Myocyte (in vitro differentiated cells): ENCODE data around the gene EPHB4. TPM values are rescaled to one million over a fixed set of nuclear protein-coding genes. Genes with fewer than 3 reads are reported as not detected.
"Not testable (repeated sequence)": the region's sequence is repeated elsewhere in the genome, so short reads cannot be mapped to it uniquely, and the experiment has no call there.

Experiments
- DNase-seq: peaks from one replicate; pipeline ENCODE4 v3.0.0-alpha.2; 2012; ENCODE audit warnings: low read depth
- microRNA-seq: library from miRNA; unstranded; fragments of <30 nt; microRNA quantifications from one replicate; pipeline ENCODE4, GENCODE V29; 2016
- total RNA-seq: library from RNA; depleted of rRNA; stranded (reverse); fragments of >200 nt; gene quantifications from 2 replicates; pipeline ENCODE4 v1.2.3, GENCODE V29; 2014

EPHB4 gene
- total RNA-seq, 1 donor from 2014 or later: 63.7 TPM

DNA sequence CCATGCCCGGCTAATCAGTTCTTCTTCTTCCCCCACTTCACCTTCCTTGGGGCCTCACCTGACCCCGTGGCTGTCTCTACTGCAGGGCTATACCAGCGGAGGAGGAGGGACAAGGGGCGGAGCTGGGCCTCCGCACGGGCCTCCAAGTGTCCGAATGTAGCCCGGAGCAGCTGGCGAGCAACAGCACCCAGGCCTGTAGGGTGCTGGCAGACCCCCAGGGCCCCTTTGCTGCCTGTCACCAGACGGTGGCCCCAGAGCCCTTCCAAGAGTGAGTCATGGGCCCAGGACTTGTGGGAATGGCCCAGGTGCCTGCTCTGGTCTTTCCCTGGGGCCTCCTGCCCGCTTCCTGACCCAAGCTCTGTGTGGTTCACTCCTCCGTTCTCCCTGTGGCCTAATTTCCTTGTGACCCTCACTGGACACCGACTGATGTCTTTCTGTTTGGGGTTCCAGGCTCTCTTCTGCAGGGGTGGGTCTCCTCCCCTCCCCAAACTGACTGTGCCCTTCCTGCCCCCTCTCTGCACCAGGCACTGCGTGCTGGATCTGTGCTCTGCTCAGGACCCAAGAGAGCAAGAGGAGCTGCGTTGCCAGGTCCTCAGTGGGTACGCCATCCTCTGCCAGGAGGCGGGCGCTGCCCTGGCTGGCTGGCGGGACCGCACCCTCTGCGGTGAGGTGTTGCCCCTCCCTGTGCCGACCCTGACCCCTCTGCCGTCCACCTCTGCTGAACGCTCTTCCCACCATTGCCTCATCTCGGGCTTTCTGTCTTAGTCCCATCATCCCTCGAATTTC lies 35.2 kb downstream of the EPHB4 start:
- DNase-seq: no peak

DNA sequence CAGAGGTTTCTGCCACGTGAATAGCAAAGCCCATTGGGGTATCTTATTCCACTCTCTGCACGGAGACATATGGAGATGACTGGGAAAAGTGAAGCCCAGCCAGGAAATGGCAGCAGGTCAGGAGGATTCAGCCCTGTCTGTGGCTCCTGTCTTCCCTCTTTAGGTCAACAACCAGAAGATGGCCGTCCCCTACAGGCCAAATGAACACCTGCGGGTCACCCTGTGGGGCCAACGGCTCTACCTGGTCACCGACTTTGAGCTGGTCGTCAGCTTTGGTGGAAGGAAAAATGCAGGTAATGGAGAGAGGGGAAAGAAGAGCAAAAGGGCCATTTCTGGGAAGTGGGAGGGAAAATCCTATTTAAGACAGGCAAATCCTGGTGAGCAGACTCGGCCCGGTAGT lies 38.3 kb downstream of the EPHB4 start:
- no peak for DNase-seq

DNA sequence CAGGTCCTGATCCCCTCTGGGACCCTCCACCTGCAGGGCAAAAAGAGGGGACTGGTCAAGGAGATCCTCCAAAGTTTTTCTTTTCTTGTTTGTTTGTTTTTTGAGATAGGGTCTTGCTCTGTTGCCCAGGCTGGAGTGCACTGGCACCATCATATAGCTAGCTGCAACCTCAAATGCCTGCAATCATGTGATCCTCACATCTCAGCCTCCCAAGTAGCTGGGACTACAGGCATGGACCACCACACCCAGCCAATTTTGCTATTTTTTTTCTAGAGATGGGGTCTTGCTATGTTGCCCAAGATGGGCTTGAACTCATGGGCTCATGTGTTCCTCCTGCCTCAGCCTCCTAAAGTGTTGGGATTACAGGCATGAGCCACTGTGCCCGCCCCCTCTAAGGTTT lies 41.0 kb downstream of the EPHB4 start:
- DNase-seq: no peak

DNA sequence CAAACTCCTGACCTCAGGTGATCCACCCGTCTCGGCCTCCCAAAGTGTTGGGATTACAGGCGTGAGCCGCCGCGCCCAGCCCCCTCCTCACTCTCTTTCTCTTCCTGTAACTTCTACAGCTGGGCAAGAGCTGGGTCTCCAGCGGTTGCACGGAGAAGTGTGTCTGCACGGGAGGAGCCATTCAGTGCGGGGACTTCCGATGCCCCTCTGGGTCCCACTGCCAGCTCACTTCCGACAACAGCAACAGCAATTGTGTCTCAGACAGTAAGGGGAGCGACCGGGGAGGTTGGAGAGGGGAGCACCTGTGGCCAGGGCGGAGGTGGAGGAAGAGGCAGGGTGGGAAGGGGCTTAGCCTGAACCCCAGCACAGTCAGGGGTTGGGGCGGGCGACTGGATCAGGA lies 41.4 kb downstream of the EPHB4 start:
- DNase-seq: no peak

DNA sequence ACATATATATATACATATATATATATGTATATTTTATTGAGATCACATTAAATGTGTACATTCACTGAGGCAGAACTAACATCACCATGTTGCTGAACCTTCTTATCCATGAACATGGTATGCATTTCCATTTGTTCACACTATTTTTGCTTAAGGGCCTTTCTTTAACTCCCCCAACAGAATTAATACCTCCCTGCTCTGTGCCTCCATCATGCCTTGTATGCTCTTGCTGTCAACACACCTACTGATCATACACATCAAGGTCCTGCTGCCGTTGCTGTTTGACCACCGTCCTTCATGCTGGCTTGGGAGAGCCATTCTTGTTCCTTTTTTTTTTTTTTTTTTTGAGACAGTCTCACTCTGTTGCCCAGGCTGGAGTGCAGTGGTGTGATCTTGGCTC lies 43.5 kb downstream of the EPHB4 start:
- DNase-seq: no peak

DNA sequence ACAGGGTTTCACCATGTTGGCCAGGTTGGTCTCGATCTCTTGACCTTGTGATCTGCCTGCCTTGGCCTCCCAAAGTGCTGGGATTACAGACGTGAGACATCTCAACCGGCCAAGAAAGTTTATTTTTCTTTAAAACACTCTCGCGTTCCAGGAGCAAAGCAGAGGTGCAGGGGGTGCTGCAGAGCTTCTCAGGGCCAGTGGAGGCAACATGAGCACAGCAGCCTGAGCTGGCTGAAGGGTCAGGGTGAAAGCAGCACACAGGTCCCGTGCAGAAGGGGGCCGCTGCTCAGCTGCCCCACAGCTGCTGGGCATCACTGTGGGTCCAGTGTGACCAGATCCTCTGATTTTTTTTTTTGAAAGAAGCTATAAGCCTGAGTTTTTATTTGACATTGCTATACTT lies 46.1 kb downstream of the EPHB4 start:
- DNase-seq: no peak

DNA sequence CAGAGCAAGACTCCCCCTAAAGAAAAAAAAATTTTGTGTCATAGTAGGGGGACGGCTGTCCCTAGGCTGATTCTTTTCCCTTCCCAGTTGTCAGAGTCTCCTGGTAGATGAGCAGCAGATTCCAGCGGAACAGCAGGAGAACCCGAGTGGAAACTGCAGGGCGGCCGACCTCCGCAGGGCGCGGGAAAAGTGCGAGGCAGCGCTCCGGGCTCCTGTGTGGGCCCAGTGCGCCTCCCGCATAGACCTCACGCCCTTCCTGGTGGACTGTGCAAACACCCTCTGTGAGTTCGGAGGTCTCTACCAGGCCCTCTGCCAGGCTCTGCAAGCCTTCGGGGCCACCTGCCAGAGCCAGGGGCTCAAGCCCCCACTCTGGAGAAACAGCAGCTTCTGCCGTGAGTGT lies 48.0 kb downstream of the EPHB4 start:
- no peak for DNase-seq

DNA sequence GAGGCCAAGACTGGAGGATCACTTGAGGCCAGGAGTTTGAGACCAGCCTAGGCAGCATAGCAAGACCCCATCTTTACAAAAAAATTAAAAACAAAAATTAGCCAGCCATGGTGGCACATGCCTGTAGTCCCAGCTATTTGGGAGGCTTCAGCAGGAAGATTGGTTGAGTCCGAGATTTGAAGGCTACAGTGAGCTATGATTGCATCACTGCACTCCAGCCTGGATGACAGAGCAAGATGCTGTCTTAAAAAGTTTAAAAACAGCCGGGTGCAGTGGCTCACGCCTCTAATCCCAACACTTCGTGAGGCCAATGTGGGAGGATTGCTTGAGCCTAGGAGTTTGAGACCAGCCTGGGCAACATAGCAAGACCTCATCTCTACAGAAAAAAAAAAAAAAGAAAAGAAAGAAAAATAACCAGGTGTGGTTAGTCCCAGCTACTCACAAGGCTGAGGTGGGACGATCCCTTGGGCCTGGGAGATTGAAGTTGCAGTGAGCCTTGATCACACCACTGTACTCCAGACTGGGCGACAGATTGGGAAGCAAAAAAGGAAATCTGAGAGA lies 49.2 kb downstream of the EPHB4 start:
- DNase-seq: no peak

DNA sequence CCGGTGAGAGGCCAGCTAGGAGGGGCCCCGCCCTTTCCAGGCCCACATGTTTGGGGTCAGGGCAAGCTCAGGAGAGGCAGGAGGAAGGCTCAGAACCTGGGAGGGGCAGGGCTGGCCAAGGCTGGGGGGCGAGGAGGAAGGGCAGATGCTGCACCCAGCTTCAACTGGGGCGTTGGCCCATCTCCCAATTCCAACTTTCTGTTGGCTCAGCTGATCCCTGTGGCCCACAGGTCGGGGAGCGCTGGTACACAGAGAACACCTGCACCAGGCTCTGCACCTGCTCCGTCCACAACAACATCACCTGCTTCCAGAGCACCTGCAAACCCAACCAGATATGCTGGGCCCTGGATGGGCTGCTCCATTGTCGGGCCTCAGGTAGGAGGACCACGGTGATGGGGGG lies 53.8 kb downstream of the EPHB4 start:
- DNase-seq: no peak

DNA sequence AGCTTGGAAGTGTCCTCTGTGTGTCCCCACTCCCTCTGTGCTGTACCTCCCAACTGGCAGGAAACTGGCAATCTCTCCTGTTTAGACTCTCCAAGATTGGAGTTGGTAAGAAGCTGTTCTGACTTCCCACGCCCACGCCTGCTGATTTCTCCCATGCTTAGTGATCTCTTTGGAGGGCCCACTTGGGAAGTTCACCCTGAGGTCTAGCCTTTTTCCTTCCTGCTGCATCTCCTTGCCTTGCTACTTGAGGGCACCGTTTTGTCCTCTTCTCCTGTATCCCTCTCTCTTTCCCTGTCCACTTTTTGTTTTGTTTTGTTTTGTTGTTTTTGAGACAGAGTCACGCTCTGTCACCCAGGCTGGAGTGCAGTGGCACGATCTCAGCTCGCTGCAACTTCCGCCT lies 58.5 kb downstream of the EPHB4 start:
- DNase-seq: no peak

DNA sequence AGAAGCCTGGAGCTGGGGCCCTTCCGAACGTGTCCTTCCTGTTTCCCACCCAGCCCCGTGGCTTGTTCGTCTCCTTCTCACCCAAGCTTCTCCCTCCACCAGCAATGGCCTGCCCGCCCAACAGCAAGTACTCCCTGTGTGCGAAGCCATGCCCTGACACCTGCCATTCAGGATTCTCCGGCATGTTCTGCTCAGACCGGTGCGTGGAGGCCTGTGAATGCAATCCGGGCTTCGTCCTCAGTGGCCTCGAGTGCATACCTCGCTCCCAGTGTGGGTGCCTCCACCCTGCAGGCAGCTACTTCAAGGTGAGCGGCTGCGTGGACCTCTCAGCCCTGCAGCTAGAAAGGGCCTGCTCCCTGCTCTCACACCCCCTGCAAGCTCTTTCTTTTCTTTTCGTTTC lies 62.1 kb downstream of the EPHB4 start:
- DNase-seq: no peak

DNA sequence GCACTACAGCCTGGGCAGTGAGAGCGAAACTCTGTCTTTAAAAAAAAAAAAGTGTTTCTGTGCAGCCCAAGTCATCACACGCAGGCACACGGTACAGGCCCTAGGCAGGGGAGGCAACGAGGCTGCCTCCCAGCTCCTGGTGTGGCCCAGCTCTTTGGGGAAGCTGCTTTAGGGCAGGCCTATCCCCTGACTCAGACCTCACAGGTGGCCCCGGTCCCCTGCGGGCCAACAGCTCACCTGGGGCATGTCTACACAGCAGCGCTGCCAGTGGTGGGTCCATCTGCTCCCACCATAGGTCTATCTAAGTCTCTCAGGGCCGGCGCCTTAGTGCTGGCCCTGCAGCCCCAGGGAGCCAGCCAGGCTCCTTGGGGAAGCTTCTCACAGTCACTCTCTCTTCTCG lies 62.5 kb downstream of the EPHB4 start:
- DNase-seq: no peak

DNA sequence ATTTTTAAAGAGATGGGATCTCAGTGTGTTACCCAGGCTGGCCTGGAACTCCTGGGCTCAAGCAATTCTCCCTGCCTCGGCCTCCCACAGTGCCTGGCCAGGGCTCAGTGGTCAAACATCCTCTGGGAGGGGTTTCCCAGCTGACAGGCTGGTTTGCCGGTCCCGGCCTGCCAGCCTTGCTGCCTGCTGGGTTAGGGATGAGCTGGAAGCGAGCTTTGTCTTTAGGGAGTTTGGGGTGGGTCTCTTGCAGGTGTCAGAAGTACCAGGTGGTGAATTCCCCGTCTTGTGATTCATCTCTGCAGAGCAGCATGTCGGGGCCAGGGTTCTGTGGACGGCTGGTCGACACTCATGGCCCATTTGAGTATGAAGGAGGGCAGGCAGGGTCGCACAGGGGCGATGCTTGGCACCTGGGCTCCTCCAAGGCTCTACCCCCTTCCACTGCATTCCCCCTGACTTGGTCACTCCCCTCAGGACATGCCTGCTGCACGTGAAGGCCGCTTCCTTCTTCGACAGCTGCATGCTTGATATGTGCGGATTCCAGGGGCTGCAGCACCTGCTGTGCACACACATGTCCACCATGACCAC lies 63.7 kb downstream of the EPHB4 start:
- peak; percentile 63 for DNase-seq

DNA sequence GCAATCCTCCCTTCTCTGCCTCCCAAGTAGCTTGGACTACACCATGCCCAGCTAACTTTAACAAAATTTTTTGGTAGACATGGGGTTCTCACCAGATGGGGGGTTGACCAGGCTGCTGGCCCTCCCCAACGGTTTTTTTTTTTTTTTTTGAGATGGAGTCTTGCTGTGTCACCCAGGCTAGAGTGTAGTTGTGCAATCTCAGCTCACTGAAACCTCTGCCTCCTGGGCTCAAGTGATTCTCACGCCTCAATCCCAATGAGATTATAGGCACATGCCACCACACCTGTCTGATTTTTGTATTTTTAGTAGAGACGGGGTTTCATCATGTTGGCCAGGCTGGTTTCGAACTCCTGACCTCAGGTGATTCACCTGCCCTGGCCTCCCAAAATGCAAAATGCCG lies 64.5 kb downstream of the EPHB4 start:
- not testable (repeated sequence) for DNase-seq

DNA sequence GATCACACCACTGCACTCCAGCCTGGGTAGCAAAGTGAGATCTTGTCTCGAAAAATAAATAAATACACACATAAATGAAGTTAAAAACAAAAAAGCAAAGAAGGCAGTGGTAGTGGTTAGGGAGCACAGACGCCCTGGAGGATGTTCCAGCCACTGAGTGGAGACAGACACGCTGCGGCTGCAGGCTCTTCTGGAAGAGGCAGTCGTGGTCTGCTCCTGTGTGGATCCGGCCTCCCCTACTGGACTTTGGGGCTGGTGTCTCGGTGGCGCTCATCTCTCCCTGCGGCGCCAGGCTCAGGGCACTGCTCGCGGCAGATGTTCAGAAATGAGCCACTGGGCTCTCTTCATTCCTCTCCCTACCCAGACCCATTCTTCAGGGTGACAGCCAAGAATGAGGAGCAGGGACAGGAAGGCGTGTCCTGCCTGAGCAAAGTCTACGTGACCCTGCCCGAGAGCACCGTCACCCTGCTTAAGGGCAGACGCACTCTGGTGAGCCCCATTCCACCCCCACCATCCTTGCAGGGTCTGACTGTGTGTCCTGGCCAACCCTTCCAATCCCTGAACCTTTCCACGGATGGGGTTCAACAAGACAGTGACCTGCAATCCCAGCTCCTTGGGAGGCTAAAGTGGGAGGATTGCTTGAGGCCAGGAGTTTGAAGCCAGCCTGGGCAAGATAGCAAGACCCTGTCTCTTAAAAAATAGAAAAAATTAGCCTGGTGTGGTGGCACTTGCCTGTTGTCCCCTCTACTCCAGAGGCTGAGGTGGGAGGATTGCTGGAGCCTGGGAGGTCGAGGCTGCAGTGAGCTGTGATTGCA lies 67.8 kb downstream of the EPHB4 start:
- no peak for DNase-seq

DNA sequence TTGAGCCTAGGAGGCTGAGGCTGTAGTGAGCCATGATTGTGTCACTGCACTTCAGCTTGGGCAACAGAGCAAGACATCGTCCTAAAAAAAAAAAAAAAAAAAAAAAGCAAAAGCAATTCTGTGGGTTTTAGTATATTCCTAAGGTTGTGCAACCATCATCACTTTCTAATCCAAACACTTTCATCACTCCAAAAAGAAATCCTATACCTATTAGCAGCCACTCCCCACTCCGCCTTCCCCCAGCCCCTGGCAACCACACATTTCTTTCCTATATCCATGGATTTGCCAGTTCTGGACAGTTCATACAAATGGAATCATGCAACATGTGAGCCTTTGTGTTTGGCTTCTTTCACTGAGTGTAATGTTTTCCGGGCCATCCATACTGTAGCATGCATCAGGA lies 73.6 kb downstream of the EPHB4 start:
- no peak for DNase-seq

DNA sequence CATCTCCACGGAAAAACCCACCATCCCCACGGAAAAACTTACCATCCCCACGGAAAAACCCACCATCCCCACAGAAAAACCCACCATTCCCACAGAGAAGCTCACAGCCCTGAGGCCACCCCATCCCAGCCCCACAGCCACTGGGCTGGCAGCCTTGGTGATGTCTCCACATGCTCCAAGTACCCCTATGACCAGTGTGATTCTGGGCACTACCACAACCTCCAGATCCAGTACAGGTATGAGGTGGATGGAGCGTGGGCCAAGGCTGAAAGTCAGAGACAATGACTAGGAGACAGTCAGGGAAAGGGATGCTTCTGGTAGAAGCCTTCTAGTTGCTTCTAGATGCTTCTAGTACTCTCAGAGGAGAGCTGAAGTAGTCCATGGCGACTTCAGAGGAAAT lies 74.3 kb downstream of the EPHB4 start:
- DNase-seq: no peak

Small RNA genes within 50 kb of the gene (microRNA-seq; reads per million reads assigned to microRNA genes)
- not detected for gene MIR6875

Other genes starting within 250 kb of the EPHB4 start
- 63.1 and 99.7 TPM in 2 replicates for gene LRCH4, start 241.4 kb downstream of the EPHB4 start, total RNA-seq
- gene FBXO24, start 241.2 kb downstream of the EPHB4 start, total RNA-seq: 0.21 and 1.2 TPM in 2 replicates
- 14.1 and 16.6 TPM in 2 replicates for gene PCOLCE, start 225.2 kb downstream of the EPHB4 start, total RNA-seq
- 8.1 and 10.9 TPM in 2 replicates for gene MOSPD3, start 215.0 kb downstream of the EPHB4 start, total RNA-seq
- gene TFR2, start 186.0 kb downstream of the EPHB4 start, total RNA-seq: not detected in 2 replicates
- gene ACTL6B, start 171.1 kb downstream of the EPHB4 start, total RNA-seq: not detected in 2 replicates
- gene GNB2, start 153.8 kb downstream of the EPHB4 start, total RNA-seq: 96.5 and 115 TPM in 2 replicates
- gene GIGYF1, start 133.3 kb downstream of the EPHB4 start, total RNA-seq: 25.8 and 30.4 TPM in 2 replicates
- gene POP7, start 121.4 kb downstream of the EPHB4 start, total RNA-seq: 36.2 and 46.9 TPM in 2 replicates
- gene EPO, start 107.1 kb downstream of the EPHB4 start, total RNA-seq: 0.16 and 0.88 TPM in 2 replicates
- gene ZAN, start 93.9 kb downstream of the EPHB4 start, total RNA-seq: 0.05 TPM in 1 of 2 replicates, not detected in the other
- gene SLC12A9, start 25.2 kb upstream of the EPHB4 start, total RNA-seq: 13.4 and 23.8 TPM in 2 replicates
- gene TRIP6, start 39.9 kb upstream of the EPHB4 start, total RNA-seq: 94.2 and 99.3 TPM in 2 replicates
- gene SRRT, start 47.6 kb upstream of the EPHB4 start, total RNA-seq: 44.7 and 55.7 TPM in 2 replicates
- gene UFSP1, start 62.2 kb upstream of the EPHB4 start, total RNA-seq: 8.5 and 14.3 TPM in 2 replicates
- 51.0 and 84.4 TPM in 2 replicates for gene ACHE, start 68.4 kb upstream of the EPHB4 start, total RNA-seq
- gene MUC3A, start 122.0 kb upstream of the EPHB4 start, total RNA-seq: not detected in 2 replicates
- gene MUC12, start 142.0 kb upstream of the EPHB4 start, total RNA-seq: not detected in 2 replicates
- not detected in 2 replicates for gene MUC17, start 192.6 kb upstream of the EPHB4 start, total RNA-seq